Activated naive CD4-positive, alpha-beta T cell (primary cell): ENCODE results near the gene RFX1.
"Not testable (repeated sequence)": the region's sequence is repeated elsewhere in the genome, so short reads cannot be mapped to it uniquely, and the experiment has no call there.

Source experiments
- DNase-seq, 4 experiments: peaks; one replicate each; lab custom pipeline; 2025; lab: John Stamatoyannopoulos, UW

The RFX1 gene

DNA sequence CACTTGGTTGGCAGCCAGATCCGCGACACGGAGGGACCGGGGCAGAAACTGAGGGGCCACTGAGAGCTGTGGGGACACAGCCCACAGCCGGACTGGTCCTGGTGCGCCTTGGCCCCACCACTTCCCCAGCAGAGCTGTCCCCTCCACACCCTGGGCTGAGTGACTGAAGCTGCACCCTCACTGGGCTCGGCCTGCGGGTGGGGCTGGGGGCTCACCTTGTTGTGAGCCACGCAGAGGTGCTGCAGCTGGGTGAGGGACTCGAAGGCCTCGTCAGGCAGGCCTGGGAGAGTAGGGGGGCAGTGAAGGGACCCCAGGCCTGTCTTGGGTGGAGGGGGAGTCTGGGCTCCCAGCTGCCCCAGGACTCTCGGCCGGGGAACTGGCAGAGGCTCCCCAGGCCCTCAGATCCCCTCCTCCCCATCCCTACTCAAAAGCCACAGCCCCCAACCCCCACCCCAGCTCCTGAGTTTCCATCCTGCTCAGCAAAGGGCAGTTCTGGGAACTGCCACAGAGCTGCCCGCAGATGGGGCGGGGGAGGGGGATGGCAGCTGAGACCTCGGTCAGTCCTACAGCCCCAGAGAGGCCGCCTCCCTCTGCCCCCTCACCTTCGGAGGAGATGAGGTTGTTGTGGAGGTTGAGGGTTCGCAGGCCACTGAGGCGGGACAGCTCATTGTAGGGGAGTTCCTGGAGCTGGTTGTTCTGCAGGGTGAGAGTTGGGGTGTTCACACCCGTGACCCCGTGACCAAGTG, 70.2 kb downstream of the RFX1 start:
- DNase-seq, result no peak

- no peak for DNase-seq
Measured at GRCh38 chr19:13934785-13935109, 71.4 kb downstream of the RFX1 start.

DNA sequence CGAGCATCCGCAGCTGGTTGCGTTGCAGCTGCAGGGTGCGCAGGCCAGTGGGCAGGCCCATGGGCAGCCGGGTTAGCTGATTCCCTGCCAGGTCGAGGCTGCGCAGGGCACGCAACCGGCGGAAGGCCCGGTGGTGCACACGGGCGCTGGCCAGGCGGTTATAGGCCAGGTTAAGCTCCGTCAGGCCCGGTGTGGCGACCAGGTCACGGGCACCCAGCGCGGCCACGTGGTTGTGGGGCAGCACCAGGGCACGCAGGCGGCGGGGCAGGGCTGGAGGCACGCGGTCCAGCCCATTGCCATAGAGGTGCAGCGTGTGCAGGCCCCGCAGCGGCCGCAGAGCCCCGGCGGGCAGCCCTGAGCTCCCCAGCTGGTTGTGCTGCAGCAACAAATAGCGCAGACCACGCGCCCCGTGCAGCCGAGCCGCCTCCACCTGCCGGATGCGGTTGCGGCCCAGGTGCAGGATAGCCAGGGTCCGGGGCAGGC, 73.2 kb downstream of the RFX1 start:
- DNase-seq, result no peak

DNA sequence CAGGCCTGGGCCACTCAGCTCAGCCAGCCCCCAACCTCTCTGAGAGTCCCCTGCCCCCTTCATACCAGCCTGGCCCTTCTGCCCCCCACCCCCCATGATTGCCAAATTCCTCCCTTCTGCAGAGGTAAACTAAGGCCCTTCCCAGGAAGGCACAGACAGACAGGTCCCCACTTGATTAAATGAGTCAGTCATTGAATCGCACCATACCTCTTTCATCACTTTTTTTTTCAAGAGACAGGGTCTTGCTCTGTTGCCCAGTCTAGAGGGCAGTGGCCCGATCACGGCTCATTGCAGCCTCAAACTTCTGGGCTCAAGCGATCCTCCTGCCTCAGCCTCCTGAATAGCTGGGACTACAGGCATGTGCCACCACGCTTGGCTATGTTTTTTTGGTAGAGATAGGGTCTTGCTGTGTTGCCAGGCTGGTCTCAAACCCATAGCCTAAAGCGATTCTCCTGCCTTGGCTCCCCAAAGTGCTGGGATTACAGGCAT, 73.9 kb downstream of the RFX1 start:
- no peak for DNase-seq

DNA sequence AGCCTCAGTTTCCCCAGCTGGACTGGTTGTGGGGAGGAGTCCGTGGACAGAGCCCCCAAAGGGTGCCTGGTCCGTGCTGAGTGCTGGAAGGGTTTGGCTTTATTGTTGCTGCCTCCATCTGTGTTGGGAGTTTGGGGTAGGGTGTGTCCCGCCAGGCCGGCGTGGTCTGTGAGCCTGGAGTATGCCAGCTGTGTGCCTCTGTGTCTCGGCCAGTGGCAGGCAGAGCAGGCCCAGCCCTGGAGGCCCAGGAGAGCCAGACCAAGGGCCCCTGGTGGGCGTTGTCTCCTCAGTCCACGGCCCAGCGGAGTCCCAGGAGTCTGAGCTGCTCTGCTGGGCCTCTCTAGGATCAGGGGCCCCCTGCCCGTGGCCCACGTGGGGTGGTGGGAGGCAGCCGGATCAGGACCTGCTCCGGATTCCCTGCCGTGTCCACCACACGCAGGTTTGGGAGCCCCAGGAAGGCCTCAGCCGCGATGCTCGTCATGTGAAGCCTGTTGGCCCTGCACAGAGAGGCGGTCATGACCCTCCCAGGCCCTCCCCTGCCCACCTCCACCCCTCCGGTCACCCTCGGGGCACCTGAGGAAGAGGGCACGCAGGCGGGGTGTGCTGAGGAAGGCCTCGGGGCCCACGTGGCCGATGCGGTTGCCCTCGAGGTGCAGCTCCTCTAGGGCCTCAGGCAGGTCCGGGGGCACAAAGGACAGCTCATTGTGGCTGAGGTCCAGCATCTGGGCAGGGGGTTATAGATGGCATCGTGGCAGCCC, 74.5 kb downstream of the RFX1 start:
- no peak for DNase-seq

DNA sequence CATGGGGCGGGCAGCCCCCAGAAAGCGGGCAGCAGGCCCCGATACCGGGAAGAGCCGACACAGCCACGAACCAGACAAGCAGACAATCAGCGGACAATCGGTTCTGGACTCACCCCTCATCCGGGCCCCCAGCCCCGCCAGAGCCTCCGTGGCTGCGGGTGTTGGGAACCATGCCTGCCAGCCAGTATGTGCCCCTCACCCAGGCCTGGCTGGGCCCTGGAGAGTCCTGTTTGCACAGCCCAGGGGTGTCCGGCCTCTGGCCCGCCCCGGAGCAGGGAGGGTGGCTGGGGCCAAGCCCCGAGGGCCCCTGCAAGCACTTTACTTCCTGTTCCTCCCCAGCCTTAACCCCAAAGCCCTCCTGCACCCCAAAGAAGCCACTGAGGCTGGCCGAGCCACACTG, 75.7 kb downstream of the RFX1 start:
- DNase-seq, result no peak

- no peak for DNase-seq
Measured at GRCh38 chr19:13929956-13930355, 76.2 kb downstream of the RFX1 start.

GRCh38 chr19:13929340-13929739, 76.8 kb downstream of the RFX1 start:
- DNase-seq, result no peak

DNA sequence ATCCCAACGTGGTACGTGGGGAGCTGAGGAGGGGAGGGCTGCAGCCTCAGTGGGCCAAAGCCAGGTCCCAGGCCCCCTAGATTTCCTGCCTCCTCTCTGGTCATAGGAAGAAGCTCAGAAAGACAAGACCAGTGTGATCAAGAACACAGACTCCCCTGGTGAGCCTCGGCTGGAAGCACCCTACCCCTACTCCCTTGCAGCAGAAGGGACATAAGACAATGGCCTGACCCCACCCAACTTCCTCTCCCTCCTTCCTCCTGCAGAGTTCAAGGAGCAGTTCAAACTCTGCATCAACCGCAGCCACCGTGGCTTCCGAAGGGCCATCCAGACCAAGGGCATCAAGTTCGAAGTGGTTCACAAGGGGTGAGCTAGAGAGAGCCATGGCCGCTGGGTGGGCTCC, 79.4 kb downstream of the RFX1 start:
- DNase-seq, result no peak

- DNase-seq, result no peak
Measured at GRCh38 chr19:13926010-13926409, 80.1 kb downstream of the RFX1 start.

GRCh38 chr19:13923194-13923987, 82.7 kb downstream of the RFX1 start:
- no peak for DNase-seq

GRCh38 chr19:13922118-13922517, 84.0 kb downstream of the RFX1 start:
- not testable (repeated sequence) for DNase-seq

DNA sequence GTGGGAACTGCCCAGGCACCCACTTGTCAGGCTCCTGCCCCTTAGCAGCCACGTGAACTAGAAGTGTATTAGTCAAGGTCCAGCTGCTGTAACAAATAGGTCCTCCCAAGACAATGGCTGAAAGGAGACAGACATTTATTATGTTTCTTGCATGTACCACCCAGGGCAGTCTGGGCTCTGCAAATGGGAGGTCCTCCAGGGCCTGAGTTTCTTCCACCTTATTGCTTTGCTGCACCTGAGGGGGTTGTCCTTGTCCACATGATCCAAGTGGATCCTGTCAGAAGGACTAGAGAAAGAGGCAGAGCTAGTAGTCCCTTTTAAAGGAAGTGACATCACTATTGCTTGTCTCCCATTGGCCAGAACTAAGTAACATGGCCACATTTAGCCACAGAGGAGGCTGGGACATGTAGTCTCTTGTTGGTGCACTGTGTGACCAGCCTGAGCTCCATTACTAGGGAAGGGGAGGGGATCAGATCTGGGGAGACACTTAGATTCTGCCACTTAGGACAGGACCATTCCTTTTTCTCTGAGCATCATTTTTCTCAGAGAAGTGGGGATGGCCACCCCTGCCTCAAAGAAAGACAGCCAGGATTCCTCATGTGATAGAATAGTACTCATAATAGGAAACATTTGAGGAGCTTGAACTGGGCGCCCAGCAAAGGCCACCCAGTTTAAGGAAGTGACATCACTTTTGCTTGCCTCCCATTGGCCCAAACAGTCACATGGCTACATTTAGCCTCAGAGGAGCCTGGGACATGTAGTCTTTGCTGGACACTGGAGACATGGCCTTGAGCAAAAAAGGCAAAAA, 85.0 kb downstream of the RFX1 start:
- DNase-seq, result no peak

DNA sequence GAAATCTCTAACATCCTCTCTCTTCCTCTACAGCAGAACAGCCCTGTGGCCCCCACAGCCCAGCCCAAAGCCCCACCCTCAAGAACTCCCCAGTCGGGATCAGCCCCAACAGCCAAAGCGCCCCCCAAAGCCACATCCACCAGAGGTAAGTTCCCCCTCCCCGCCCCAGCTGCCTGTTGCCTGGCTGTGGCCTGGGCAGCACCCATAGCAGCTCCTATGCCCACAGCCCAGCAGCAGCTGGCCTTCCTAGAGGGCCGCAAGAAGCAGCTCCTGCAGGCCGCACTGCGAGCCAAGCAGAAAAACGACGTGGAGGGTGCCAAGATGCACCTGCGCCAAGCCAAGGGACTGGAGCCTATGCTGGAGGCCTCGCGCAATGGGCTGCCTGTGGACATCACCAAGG, 85.6 kb downstream of the RFX1 start:
- no peak for DNase-seq

GRCh38 chr19:13918726-13919411, 87.3 kb downstream of the RFX1 start:
- DNase-seq, result no peak

- no peak for DNase-seq
Measured at GRCh38 chr19:13917888-13918406, 88.2 kb downstream of the RFX1 start.

- no peak for DNase-seq
Measured at GRCh38 chr19:13914777-13915176, 91.3 kb downstream of the RFX1 start.

DNA sequence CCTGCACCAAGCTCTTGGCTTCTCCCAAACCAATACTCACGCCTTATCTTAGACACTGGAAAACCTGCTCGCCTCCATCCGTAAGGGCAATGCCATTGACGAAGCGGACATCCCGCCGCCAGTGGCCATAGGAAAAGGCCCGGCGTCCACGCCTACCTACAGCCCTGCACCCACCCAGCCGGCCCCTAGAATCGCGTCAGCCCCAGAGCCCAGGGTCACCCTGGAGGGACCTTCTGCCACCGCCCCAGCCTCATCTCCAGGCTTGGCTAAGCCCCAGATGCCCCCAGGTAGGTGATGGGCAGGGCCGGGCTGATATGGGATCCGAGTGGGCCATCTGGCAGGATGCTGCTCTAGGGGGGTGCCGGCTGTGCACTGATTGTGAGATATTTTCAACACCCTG, 92.8 kb downstream of the RFX1 start:
- no peak for DNase-seq
